ENCODE data around the gene KIR2DL4.
"Not testable (repeated sequence)": the region's sequence is repeated elsewhere in the genome, so short reads cannot be mapped to it uniquely, and the experiment has no call there.

Gene KIR2DL4

DNA sequence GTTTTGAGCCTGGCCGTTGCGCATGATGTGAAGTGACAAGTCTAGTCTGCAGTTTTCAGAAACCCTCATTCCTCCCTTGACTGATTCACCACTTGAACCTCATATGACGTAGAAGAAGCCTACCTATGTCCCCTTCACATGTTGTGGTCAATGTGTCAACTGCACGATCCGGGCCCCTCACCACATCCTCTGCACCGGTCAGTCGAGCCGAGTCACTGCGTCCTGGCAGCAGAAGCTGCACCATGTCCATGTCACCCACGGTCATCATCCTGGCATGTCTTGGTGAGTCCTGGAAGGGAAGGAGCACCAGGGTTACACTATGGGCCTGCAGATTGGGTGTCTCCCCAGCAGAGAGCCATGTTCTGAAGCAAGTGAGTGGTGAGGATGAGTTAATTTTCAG is at the start of gene KIR2DL4:
TSS of gene KIR2DL4 (plus strand) at position 201 of the 400 bp plus-strand sequence. CDS start at position 243, 42 bp downstream.
- DNase-seq (ENCODE audit: low spot score), result no peak

DNA sequence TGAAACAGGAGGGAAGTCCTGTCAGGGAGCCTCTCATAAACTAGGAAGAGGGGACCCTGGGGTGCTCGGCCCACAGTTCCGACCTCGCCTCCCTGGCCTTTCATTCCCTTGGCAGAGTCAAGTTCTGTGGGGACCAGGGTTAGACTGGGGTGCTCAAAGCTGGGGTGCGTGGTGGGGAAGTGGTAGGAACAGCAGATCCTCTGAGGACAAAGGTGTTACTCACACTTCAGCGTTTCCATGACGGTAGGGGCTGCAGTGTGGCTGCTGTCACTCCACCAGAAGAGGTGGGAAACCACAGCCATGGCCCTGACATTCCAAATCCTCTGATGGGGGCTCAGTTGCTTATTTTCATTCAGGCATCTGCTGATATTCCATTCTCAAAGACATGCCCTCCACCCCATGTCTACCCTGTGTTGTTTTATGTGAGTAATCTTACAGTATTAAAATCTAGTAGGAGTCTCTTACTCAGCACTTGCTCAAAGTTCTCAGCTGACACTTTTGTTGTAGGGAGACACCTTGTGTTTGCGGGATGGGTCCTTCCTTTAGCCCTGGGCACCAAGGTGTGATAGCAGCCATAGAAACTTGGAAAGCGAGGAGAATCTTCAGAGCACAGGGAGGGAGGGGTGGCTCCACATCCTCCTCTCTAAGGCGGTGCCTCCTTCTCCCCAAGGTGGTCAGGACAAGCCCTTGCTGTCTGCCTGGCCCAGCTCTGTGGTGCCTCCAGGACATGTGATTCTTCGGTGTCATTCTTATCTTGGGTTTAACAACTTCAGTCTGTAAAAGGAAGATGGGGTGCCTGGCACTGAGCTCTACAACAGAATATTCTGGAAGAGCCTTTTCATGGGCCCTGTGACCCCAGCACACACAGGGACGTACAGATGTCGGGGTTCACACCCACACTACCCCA is 47.0 kb upstream of the KIR2DL4 start:
- not testable (repeated sequence) for DNase-seq (ENCODE audit: low spot score)

DNA sequence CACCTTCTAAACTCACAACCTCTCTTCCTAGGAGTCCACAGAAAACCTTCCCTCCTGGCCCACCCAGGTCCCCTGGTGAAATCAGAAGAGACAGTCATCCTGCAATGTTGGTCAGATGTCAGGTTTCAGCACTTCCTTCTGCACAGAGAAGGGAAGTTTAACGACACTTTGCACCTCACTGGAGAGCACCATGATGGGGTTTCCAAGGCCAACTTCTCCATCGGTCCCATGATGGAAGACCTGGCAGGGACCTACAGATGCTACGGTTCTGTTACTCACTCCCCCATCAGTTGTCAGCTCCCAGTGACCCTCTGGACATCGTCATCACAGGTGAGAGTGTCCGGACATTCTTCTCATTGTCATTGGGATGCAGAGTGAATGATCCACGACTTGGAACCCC is 44.8 kb upstream of the KIR2DL4 start:
- DNase-seq (ENCODE audit: low spot score), result not testable (repeated sequence)

DNA sequence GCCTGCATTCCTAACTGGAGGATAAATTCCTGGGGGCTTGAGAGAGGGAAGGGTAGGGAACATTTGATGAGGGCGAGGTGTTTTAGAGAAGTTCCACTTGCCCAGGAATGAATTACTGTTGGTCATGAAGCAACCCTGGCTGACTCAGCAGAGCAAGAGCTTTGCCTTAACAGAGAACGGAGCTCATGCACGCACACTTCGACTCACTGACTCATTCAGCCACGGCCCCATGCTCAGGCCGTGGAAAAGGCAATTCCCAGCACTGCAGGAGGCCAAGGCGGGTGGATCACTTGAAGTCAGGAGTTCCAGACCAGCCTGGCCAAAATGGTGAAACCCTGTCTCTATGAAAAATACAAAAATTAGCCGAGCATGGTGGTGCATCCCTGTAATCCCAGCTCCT is 39.2 kb upstream of the KIR2DL4 start:
- DNase-seq (ENCODE audit: low spot score), result not testable (repeated sequence)

DNA sequence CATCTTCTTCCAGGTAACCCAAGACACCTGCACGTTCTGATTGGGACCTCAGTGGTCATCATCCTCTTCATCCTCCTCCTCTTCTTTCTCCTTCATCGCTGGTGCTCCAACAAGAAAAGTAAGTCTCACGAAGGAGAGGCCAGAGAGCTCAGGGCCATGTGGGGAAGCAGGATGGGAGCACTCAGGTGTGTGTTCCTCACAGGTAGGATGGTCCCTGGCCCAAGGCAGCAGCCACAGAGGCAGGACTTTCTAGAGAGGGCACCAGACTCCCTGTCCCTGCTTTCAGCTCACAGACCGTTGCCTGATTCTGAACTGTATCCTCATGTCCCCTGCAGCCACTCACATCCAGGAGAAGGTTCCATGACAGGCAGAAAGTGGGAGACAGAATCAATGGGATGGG is 36.9 kb upstream of the KIR2DL4 start:
- not testable (repeated sequence) for DNase-seq (ENCODE audit: low spot score)

DNA sequence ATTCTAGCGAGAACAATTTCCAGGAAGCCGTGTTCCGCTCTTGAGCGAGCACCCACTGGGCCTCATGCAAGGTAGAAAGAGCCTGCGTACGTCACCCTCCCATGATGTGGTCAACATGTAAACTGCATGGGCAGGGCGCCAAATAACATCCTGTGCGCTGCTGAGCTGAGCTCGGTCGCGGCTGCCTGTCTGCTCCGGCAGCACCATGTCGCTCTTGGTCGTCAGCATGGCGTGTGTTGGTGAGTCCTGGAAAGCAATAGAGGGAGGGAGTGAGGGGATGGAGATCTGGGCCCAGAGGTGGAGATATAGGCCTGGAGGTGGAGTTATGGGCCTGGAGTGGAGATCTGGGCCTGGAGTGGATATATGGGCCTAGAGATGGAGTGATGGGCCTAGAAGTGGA is 33.8 kb upstream of the KIR2DL4 start, which contains the start of gene KIR2DL1:
TSS of gene KIR2DL1 (plus strand) at position 148 of the 400 bp plus-strand sequence. CDS start at position 206, 58 bp downstream.
- DNase-seq (ENCODE audit: low spot score), result not testable (repeated sequence)

DNA sequence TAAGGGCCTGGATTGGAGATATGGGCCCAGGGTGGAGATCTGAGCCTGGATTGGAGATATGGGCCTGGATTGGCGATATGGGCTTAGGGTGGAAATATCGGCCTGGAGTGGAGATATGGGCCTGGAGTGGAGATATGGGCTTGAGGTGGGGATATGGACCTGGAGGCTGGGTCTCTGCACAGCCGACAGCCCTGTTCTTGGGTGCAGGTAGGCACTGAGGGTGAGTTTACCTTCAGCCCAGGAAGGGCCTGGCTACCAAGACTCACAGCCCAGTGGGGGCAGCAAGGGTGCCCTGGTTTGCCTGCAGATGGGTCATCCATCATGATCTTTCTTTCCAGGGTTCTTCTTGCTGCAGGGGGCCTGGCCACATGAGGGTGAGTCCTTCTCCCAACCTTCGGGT is 32.9 kb upstream of the KIR2DL4 start:
- not testable (repeated sequence) for DNase-seq (ENCODE audit: low spot score)

DNA sequence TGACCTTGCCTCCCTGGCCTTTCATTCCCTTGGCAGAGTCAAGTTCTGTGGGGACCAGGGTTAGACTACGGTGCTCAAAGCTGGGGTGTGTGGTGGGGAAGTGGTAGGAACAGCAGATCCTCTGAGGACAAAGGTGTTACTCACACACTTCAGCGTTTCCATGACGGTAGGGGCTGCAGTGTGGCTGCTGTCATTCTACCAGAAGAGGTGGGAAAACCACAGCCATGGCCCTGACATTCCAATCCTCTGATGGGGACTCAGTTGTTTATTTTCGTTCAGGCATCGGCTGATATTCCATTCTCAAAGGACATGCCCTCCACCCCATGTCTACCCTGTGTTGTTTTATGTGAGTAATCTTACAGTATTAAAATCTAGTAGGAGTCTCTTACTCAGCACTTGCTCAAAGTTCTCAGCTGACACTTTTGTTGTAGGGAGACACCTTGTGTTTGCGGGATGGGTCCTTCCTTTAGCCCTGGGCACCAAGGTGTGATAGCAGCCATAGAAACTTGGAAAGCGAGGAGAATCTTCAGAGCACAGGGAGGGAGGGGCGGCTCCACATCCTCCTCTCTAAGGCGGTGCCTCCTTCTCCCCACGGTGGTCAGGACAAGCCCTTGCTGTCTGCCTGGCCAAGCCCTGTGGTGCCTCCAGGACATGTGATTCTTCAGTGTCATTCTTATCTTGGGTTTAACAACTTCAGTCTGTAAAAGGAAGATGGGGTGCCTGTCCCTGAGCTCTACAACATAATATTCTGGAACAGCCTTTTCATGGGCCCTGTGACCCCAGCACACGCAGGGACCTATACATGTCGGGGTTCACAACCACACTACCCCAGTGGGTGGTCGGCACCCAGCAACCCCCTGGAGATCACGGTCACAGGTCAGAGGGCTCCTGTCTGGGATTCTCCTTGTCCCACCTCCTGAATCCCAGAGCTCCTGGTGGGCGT is 32.1 kb upstream of the KIR2DL4 start:
- not testable (repeated sequence) for DNase-seq (ENCODE audit: low spot score)

DNA sequence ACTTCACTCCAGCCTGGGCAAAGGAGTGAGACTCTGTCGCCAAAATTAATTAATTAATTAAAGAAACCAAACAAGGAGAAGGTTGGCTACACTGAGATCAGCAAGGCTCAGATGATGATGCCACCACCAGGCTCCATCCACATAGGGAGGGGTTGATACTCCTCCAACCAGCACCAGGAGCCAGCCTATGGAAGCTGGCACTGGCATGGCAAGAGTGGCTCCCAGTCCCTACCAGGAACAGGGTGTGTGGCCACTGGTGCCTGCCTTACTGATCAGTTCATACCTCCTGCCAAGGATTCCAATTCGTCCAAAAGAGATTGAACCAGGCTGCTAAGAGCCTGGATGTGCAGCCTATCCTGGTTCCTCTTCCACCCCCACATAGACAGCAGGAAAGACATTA is 30.7 kb upstream of the KIR2DL4 start:
- not testable (repeated sequence) for DNase-seq (ENCODE audit: low spot score)

DNA sequence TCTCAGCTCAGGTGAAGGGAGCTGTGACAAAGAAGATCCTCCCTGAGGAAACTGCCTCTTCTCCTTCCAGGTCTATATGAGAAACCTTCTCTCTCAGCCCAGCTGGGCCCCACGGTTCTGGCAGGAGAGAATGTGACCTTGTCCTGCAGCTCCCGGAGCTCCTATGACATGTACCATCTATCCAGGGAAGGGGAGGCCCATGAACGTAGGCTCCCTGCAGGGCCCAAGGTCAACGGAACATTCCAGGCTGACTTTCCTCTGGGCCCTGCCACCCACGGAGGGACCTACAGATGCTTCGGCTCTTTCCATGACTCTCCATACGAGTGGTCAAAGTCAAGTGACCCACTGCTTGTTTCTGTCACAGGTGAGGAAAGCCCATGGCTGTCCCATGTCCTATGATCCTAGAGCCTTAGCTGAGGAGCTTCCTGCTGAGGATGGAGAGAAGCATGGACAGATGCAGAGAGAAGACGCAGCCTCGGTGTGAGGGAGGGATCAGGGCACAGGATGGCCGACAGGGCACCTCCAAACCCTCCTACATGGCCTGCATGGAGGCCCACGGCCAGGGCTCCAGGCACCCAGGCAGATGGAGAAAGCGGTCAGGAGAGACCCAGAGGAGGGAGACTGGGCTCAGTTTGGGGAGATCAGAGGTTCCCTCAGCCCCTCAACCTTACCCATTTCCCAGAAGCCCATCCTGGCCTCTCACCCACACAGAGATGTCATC is 28.2 kb upstream of the KIR2DL4 start:
- not testable (repeated sequence) for DNase-seq (ENCODE audit: low spot score)

DNA sequence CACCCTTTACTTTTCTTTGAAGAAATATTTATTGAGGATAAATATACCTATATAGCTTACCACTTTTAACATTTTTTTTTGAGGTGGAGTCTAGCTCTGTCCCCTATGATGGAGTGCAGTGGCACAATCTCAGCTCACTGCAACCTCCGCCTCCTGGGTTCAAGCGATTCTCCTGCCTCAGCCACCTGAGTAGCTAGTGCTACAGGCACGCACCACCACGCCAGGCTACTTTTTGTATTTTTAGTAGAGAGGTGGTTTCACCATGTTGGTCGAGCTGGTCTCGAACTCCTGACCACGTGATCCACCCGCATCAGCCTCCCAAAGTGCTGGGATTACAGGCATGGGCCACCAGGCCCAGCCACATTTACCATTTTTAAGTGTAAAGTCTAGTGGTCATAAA is 27.6 kb upstream of the KIR2DL4 start:
- DNase-seq (ENCODE audit: low spot score), result not testable (repeated sequence)

DNA sequence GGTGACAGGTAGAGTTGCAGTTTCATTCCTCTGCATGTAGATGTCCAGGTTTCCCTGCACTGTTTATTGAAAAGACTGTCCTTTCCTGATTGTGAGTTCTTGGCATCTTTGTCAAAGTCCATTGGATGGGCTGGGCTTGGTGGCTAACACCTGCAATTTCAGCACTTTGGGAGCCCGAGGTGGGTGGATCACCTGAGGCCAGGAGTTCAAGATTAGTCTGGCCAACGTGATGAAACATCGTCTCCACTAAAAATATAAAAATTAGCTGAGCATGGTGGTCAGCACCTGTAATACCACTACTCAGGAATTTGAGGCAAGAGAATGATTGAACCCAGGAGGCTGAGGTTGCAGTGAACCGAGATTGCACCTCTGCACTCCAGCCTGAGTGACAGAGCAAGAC is 25.6 kb upstream of the KIR2DL4 start:
- not testable (repeated sequence) for DNase-seq (ENCODE audit: low spot score)

DNA sequence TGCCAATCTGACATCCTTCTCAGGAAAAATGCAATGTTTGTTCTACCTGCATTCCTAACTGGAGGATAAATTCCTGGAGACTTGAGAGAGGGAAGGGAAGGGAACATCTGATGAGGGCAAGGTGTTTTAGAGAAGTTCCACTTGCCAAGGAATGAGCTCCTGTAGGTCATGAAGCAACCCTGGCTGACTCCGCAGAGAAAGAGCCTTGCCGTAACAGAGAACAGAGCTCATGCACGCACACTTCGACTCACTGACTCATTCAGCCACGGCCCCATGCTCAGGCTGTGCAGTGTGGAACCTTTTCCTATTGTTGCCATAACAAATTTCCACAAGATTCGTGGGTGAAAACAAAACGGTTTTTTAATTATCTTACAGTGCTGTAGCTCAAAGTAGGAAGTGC is 24.5 kb upstream of the KIR2DL4 start:
- DNase-seq (ENCODE audit: low spot score), result not testable (repeated sequence)

DNA sequence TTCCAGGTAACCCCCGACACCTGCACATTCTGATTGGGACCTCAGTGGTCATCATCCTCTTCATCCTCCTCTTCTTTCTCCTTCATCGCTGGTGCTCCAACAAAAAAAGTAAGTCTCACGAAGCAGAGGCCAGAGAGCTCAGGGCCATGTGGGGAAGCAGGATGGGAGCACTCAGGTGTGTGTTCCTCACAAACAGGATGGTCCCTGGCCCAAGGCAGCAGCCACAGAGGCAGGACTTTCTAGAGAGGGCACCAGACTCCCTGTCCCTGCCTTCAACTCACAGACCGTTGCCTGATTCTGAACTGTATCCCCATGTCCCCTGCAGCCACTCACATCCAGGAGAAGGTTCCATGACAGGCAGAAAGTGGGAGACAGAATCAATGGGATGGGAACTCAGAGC is 20.5 kb upstream of the KIR2DL4 start:
- DNase-seq (ENCODE audit: low spot score), result not testable (repeated sequence)

DNA sequence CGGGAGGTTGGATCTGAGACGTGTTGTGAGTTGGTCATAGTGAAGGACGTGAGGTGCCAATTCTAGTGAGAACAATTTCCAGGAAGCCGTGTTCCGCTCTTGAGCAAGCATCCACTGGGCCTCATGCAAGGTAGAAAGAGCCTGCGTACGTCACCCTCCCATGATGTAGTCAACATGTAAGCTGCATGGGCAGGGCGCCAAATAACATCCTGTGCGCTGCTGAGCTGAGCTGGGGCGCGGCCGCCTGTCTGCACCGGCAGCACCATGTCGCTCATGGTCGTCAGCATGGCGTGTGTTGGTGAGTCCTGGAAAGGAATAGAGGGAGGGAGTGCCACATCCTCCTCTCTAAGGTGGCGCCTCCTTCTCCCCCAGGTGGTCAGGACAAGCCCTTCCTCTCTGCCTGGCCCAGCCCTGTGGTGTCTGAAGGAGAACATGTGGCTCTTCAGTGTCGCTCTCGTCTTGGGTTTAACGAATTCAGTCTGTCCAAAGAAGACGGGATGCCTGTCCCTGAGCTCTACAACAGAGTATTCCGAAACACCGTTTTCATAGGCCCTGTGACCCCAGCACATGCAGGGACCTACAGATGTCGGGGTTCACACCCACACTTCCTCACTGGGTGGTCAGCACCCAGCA is 17.2 kb upstream of the KIR2DL4 start:
- not testable (repeated sequence) for DNase-seq (ENCODE audit: low spot score)

DNA sequence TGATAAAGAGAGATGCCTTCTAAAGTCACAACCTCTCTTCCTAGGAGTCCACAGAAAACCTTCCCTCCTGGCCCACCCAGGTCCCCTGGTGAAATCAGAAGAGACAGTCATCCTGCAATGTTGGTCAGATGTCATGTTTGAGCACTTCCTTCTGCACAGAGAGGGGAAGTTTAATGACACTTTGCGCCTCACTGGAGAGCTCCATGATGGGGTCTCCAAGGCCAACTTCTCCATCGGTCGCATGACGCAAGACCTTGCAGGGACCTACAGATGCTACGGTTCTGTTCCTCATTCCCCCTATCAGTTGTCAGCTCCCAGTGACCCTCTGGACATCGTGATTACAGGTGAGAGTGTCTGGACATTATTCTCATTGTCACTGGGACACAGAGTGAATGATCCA is 15.3 kb upstream of the KIR2DL4 start:
- not testable (repeated sequence) for DNase-seq (ENCODE audit: low spot score)

DNA sequence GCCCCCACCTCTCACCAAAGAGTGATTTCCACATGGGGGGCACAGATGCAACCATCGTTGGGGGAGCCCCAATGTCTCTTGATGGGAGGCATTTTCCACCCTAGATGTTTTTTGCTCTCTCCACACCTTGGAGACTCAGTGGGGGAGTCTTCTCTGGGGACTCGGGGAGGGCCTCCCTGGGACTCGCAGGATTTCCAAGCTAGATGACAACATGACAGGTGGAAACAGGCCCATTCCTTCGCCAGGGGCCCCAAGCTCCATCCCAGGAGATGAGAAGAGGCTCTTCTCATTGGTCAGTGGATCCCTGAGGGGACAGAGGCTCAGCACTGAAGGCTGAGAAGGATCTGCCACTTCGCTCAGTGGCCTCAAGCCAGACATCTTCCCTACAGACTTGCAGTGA is 12.7 kb upstream of the KIR2DL4 start:
- no peak for DNase-seq (ENCODE audit: low spot score)

DNA sequence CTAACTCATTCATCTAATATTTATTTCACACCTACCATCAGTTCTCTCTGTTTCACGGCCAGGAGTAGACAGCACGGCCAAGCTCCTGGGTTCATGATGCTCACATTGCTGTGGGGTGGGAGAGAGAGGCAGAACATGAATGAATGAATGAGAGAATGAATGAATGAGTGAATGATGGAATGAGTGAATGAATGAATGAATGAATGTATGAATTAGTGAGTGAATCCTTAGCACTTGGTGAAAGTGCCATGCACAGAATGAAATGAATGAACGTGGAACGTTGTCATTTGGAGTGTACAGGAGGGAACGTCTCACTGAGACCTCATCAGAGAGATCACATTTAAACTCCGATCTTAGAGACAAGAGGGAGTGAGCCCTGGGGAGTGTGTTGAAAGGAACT is 11.9 kb upstream of the KIR2DL4 start:
- DNase-seq (ENCODE audit: low spot score), result no peak

DNA sequence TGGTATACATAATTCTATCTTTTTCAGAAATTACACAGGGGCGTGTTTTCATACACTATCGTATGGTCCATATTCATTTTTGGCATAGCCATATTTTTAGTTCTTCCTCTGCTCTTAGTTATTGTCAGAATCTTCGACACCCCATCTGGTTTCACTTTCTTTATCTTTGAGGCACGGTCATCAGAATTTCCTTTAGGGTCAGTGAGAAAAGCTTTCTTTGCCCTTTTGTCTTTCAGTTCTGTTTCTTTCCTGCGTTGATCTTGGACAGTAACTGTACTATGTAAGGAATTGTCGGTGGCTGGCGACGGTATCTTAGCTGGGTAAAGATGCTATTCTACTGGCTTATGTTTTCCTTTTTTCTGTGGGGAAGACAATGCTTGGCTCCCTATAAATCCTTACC is 10.6 kb upstream of the KIR2DL4 start:
- DNase-seq (ENCODE audit: low spot score), result no peak

DNA sequence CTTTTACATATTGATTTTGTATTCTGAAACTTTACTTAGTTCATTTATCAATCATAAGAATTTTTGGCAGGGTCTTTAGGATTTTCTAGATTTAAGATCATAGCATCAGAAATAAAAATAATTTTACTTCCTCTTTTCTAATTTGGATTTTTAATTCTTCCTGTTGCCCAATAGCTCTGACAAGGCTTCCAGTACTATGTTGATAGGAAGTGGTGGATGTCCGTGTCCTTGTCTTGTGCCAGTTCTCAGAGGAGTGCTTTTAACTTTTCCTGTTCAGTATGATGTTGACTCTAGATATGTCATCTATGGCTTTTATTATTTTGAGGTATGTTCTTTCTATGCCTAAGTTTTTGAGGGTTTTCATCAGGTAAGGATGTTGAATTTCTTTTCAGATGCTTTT is 7.7 kb upstream of the KIR2DL4 start:
- no peak for DNase-seq (ENCODE audit: low spot score)

DNA sequence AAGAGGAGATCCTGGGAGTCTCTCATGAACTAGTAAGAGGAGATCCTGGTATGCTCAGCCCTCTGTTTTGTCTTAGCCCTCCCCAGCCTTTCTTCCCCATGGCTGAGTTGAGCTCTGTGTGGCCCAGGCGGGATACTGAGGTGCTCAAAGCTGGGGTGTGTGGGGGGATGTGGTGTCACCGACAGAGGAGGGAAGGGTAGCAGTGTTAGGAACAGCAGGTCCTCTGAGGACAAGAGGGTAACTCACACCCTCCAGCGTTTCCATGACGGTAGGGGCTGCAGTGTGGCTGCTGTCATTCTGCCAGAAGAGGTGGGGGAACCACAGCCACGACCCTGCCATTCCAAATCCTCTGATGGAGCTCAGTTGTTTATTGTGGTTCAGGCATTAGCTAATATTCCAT is 691 bp downstream of the KIR2DL4 start:
- DNase-seq (ENCODE audit: low spot score), result no peak
